SK-N-MC (cell line): Measurements from ENCODE around the gene RNASE2.

Experiments
- EZH2 ChIP-seq: fragments of 200-600 bp; sonication (generic); IDR thresholded peaks from one replicate; pipeline ENCODE4 v1.6.1; 2017; ENCODE audit warnings: antibody characterized with exemption
- POLR2AphosphoS5 ChIP-seq: IDR thresholded peaks from 2 replicates; pipeline ENCODE4 v1.6.1; 2012; ENCODE audit warnings: mild to moderate bottlenecking, low read depth, low read length, borderline replicate concordance

DNA sequence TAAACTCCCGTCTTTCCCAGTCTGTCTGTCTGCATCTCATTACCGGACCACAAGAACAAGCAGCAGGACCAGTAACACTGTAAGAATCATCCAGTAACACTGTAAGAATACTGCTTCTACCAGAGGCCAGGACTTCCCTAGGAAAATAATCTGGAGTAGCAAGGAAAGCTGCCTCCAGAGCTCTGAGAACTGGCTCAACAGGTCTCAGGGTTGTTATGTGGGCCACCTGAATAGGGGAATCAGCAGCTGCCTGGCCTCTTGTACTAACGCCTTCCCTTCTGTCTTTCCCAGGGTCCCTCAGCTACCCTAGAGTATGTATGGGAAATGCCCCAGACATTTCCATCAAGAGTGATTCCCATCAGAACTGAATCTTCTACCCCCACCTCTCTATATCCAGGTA is 42.9 kb downstream of the RNASE2 start:
- TF ChIP-seq POLR2AphosphoS5 (no peak), EZH2 (no peak)
